ENCODE results near the gene AUTS2.

- TF ChIP-seq CTCF (IDR thresholded peaks at IDR 0.05 in 2 of 3, conservative IDR thresholded peaks at IDR 0.05 in 1 of 3; ENCODE audit: control insufficient read depth in 2 of 3, extremely low read depth in 1 of 3, insufficient read depth in 1 of 3, low read depth in 3 of 3, low read length in 3 of 3) (no peak), SUZ12 (IDR thresholded peaks at IDR 0.05; ENCODE audit: unreplicated experiment) (no peak), MXI1 (IDR thresholded peaks at IDR 0.05; ENCODE audit: low read depth, low read length) (no peak), MYC (IDR thresholded peaks at IDR 0.05; ENCODE audit: insufficient read depth, insufficient read length, insufficient replicate concordance, low read length, severe bottlenecking) (no peak), POLR2AphosphoS5 (IDR thresholded peaks at IDR 0.05; ENCODE audit: low read length) (no peak), NRF1 (conservative IDR thresholded peaks at IDR 0.05; ENCODE audit: low read depth, low read length) (no peak), NFYB (IDR thresholded peaks at IDR 0.05; ENCODE audit: insufficient read depth, low read depth, low read length) (no peak), RAD21 (IDR thresholded peaks at IDR 0.05; ENCODE audit: insufficient read depth, low read depth, low read length) (no peak)
Measured at GRCh38 chr7:70301673-70302185, 703.5 kb downstream of the AUTS2 start.

Data from GM12878 (cell line).